Cardiac fibroblast (primary cell): ENCODE measurements around the gene RIMS4.

Experiments used
- DNase-seq, 2 donors: peaks; one replicate each; pipeline versions ENCODE4 v3.0.0 to v3.0.0-alpha.2; 2010; ENCODE audit warnings: low read depth in 2 of 2
- H3K4me3 ChIP-seq, 2 donors: replicated peaks in 1 of 2; 1 replicate in 1 of 2; 2 replicates in 1 of 2; pipeline ENCODE4 v1.5.1; 2011; ENCODE audit warnings: low read depth in 2 of 2, low read length in 2 of 2, mild to moderate bottlenecking in 2 of 2, moderate library complexity in 1 of 2
- TF ChIP-seq, protein P1 (sequence below): IDR thresholded peaks from one replicate; pipeline ENCODE4 v1.5.1; 2011; ENCODE audit warnings: low read depth, mild to moderate bottlenecking, low read length, inconsistent platforms

RIMS4 gene

DNA sequence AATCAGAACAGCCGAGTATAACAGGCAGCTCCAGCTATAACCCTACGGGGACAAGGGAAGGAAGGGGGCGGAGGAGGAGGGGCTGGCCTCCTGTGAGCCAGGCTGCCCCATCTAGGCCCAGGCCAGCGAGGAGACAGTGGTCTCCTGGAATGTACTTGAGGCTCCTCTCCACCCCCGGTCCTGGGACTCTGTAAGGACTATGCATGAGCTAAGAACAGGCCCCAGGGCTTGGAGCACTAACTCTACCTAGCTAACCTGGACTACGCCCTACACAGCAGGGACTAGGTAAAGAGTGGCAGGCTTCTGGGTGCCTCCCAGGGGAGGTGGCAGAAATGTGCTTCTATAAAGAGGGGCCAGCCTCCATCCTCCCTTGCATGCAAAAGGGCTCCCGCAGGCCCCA, 55.8 kb downstream of the RIMS4 start:
- H3K4me3 ChIP-seq, result no peak overlapping the region
- DNase-seq, result no peak
- TF ChIP-seq, protein P1, sequence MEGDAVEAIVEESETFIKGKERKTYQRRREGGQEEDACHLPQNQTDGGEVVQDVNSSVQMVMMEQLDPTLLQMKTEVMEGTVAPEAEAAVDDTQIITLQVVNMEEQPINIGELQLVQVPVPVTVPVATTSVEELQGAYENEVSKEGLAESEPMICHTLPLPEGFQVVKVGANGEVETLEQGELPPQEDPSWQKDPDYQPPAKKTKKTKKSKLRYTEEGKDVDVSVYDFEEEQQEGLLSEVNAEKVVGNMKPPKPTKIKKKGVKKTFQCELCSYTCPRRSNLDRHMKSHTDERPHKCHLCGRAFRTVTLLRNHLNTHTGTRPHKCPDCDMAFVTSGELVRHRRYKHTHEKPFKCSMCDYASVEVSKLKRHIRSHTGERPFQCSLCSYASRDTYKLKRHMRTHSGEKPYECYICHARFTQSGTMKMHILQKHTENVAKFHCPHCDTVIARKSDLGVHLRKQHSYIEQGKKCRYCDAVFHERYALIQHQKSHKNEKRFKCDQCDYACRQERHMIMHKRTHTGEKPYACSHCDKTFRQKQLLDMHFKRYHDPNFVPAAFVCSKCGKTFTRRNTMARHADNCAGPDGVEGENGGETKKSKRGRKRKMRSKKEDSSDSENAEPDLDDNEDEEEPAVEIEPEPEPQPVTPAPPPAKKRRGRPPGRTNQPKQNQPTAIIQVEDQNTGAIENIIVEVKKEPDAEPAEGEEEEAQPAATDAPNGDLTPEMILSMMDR, result no peak

DNA sequence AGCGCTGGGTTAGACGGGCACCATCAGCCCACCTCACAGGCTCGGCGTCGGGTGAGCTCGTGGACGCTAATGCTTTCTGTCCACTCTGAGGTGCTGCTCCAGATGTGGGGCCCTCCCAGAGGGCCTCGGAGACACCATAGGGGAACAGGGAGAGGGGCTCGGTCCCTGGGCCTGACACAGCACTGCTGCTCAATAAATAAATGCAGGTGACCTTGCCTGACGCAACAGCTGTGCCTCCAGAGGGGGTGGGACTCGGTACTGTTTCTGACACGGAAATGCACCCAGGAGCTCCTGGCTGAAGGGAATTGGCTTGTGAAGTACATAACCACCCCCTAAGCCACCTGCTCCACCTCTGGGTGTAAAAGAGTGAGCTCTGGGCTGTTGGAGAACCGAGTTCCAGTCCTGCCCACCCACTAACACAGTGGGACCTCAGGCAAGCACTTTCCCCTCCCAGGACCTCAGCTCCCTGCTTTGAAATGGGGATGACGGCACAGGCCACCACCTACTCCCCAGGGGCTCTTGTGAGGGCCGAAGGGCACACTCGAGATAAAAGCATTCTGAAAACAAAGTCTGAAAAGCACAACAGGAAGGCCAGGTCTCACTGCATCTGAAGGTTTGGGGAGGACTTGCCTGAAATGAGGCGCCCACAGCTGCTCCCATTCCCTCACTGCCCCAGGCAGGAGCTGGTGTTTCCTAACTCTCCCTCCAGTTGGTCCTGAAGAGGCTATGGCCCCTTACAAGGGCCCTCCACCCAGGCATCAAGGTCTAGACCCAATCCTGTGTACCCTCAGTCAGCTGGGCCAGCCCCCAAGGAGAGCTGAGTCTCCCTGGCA, 58.0 kb downstream of the RIMS4 start:
- H3K4me3 ChIP-seq, result no peak overlapping the region
- DNase-seq, result no peak
- TF ChIP-seq, protein P1, result no peak

- no peak for DNase-seq
- H3K4me3 ChIP-seq, result no peak overlapping the region
- TF ChIP-seq, protein P1, result peak; percentile 17
Observed at GRCh38 chr20:44750081-44750805, 60.1 kb downstream of the RIMS4 start.

- TF ChIP-seq, protein P1, result no peak
- no peak overlapping the region for H3K4me3 ChIP-seq
- peak in 1 of 2 donors; percentile 22 for DNase-seq
Observed at GRCh38 chr20:44748005-44748370, 62.4 kb downstream of the RIMS4 start.

DNA sequence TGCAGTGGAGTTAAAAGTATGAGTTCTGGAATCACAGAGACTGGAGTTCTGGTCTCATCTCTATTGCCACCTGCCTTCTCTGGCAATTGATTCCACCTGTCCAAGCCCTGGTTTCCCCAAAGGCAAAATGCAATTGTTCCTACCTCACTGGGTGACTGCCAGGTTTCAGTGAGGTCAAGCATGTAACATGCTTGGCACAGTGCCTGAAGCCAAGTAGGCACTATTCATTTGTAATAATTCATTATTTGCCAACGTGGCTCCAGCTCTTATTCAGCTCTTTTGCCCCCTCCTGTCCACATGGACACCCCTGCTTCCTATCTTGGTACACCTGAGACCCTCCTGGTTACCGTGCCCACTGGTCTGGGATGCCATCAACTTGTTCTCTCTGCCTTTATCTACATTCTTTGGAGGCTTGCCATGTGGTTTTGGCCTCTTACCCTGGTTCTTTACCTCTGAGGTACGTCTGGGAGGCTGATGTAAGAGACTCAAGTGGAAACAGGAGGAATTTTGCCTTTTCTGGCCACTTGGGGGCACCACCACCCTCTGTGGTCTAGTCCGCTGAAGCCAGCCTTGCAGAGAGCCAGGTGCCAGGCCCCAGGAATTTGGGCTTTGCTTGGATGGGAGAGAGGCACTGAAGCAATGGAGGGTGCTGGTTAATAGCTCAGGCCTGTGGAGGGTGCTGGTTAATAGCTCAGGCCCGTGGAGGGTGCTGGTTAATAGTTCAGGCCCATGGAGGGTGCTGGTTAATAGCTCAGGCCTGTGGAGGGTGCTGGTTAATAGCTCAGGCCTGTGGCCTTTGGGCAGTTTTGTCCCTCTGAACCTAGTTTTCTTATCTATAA, 63.0 kb downstream of the RIMS4 start:
- H3K4me3 ChIP-seq, result no peak overlapping the region
- peak; percentile 82 to 83 for DNase-seq
- TF ChIP-seq, protein P1, result peak; percentile 74

DNA sequence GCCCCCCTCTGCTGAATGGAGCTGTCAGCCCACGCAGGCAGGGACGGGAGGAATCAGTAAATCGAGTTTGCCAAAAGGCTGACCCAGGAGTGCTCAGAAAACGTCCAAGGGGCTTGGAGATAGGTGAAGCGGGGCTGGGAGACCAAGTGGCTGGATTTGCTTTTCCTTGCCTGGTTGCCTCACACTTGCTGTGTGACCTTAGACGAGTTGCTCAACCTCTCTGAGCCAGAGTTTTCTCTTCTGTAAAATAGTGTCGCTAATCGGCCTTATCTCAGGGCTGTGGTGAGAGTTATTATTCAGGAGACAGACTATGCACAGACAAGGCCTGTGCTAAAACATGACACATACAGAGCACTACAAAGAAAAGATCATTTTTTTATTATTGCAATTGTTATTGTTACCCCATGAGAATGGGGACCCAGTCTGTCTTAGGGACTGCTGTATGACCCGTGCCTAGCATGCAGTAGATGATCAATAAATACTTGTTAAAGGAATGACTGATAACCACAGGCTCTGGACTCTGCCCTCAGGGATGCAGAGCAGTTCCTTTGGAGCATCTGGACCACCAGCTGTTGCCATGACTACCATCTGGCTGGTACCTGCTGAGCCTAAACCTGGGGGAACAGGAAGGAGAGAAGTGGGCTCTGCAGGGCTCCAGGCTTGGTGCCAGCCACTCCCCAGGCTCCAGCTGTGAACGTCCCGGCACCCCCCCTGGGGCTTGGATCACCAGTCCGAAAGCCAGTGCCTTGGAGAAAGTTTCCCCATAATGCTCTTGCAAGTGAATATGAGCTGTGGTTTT, 63.8 kb downstream of the RIMS4 start:
- DNase-seq, result no peak
- H3K4me3 ChIP-seq, result peak overlapping the region; percentile 49
- TF ChIP-seq, protein P1, result no peak
